EH (cell line): ENCODE results near the gene SYNGR4.

Experiments used
- DNase-seq: peaks from one replicate; pipeline ENCODE4 v3.0.0-alpha.2; 2015; ENCODE audit warnings: low read depth

Gene SYNGR4

GRCh38 chr19:48341515-48342413 is 22.4 kb upstream of the SYNGR4 start:
- DNase-seq, result no peak

DNA sequence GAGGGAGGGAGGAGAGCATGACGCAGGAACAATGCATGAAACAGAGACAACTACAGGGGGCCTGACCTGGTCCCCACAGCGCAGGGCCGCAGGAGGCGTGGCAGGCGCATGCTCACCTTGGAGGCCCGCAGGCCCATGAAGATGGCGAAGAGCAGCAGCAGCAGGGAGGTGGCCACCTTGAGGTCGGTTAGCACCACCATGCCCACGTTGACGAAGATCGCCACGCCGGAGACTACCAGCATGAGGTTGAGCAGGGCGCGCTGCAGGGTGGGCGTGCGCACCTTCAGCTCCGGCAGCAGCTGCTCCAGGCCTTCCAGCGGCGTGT is 21.8 kb upstream of the SYNGR4 start:
- no peak for DNase-seq

GRCh38 chr19:48342841-48343540 is 21.2 kb upstream of the SYNGR4 start:
- DNase-seq, result peak; percentile 61

GRCh38 chr19:48344892-48345291 is 19.3 kb upstream of the SYNGR4 start:
- no peak for DNase-seq

DNA sequence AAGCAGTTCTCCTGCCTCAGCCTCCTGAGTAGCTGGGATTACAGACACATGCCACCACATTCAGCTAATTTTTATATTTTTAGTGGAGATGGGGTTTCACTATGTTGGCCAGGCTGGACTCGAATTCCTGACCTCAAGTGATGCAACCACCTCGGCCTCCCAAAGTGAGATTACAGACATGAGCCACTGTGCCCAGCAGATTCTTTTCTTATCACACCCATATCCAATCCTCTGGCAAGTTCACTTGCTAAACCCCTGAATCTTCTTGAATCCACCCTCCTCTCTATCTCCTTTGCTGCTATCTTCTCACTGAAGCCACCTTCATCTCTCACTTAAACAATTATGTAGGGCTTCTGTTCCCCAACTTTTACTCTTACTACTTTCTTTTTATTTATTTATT is 18.0 kb upstream of the SYNGR4 start:
- DNase-seq, result no peak

- peak; percentile 36 for DNase-seq
Observed at GRCh38 chr19:48348045-48348444, 16.1 kb upstream of the SYNGR4 start.

DNA sequence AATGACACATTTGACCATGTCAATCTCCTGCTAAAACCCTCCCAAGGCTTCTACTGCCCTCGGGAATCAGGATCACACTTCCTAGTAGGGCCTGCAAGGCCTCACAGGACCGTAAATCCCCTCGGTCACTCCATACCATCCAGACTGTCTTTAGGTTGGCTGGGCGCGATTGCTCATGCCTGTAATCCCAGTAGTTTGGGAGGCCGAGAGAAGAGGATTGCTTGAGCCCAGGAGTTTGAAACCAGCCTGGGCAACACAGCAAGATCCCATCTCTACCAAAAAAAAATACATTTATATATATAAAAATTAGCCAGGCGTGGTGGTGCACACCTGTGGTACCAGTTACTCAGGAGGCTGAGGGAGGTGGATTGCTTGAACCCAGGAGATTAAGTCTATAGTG is 15.4 kb upstream of the SYNGR4 start:
- no peak for DNase-seq

- no peak for DNase-seq
Observed at GRCh38 chr19:48350856-48351255, 13.3 kb upstream of the SYNGR4 start.

- peak; percentile 60 for DNase-seq
Observed at GRCh38 chr19:48351341-48351752, 12.8 kb upstream of the SYNGR4 start.

DNA sequence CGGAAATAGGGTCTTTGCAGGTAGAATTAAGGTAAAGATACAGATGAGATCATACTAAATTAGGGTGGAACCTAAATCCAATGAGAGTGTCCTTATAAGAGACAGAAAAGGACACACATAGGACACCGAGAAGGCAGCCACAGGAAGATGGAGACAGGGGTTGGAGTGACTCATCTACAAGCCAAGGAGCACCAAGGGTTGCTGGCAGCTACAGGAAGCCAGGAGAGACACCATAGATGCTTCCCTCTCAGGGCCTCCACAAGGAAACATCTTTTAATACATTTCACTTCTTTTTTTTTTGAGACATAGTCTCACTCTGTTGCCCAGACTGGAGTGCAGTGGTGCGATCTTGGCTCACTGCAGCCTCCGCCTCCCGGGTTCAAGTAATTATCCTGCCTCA is 10.5 kb upstream of the SYNGR4 start:
- DNase-seq, result peak; percentile 58

DNA sequence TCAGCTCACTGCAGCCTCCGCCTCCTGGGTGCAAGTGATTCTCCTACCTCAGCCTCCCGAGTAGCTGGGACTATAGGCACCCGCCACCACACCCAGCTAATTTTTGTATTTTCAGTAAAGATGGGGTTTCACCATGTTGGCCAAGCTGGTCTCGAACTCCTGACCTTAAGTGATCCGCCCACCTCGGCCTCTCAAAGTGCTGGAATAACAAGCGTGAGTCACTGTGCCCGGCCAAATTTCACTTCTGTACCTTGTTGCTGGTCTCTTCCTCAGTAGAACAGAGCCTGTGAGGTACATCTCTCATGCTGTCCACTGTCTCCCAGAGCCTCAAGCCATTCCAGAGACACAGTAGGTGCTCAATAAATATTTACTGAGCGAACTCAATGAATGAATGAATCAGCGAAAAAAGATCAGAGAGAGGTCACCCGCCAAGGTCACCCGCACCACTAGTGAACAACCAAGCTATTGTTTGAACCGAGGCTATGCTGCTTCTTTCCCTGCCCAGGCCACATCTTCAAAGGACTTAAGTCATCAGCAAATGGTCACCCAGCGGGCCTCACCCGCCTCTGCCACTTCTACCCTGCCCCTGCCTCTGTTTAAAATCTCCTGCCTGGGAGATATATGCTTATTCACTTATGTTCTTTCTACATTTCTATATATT is 9.7 kb upstream of the SYNGR4 start:
- no peak for DNase-seq

- DNase-seq, result no peak
Observed at GRCh38 chr19:48355365-48355954, 8.7 kb upstream of the SYNGR4 start.

DNA sequence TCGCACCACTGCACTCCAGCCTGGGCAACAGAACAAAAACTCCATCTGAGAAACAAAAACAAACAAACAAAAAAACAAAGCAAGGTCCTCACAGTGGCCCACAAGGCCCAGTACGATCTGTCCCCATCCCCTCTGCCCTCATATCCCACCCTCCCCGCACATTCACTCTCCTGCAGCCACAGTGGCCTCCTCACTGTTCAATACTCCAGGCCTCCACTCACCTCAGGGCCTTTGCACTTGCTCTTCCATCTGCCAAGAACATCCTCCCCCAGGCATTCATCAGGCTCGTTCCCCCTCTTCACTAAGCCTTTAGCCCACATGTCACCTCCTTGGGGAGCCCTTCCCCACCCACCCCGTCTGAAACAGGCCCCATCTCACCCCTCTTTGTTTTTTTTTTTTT is 5.0 kb upstream of the SYNGR4 start:
- DNase-seq, result no peak

GRCh38 chr19:48361912-48362311 is 2.3 kb upstream of the SYNGR4 start:
- DNase-seq, result no peak

GRCh38 chr19:48362716-48363499 is 1.3 kb upstream of the SYNGR4 start:
- peak; percentile 96 for DNase-seq

- DNase-seq, result no peak
Observed at GRCh38 chr19:48363500-48363809, 712 bp upstream of the SYNGR4 start.

DNA sequence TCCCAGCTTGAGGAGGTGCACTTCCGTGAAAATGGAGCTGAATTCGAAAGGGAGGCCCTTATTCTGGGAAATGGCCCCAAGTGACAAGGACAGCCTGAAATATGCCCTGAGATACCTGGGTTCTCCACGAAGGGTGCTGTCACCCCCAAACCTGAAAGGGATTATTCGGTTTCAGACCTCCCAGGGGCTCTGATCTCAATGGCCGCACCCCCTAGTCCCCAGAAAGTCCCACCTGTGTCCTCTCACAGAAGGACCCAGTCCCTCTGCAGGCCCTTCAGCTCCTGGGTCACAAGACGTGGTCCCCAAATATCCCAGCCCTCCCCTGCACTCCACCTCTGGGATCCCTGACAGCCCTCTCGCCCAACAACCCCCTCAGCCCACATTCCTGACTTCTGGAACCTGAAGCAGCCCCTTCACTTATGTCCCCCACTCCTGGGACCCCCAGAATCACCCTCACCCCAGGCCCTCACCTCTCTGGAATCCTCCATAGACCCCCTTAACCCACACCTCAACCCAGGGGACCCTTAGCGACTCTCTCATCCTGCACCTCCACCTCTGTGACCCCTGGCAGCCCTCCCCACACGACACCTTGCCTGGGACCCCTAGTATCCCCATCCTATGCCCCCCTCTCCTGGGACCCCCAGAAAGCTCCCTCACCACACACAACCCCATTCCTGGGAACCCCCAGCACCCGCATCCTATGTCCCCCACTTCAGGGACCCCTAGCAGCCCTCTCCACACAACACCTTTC is 606 bp downstream of the SYNGR4 start:
- no peak for DNase-seq

GRCh38 chr19:48365602-48366001 is 1.4 kb downstream of the SYNGR4 start:
- no peak for DNase-seq

DNA sequence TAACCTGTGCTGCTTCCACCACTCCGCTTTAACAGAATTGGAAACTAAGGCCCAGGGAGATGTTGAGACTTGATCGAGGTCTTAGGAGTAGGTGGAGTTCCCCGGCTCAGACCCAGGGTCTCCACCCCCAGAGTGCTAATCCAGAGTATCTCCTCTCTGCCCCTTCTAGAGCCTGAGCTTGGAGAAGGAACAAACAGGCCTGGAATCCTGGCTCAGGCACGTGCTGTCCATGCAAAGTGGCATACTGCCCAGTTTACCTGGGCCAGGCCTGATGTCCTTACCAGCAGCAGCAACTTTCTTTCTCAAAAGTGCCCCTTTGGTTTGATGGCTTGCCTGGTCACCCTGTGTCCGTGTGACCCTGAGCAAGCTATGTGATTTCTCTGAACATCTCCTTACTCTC is 3.7 kb downstream of the SYNGR4 start:
- no peak for DNase-seq

GRCh38 chr19:48368936-48369335 is 4.8 kb downstream of the SYNGR4 start:
- DNase-seq, result no peak

DNA sequence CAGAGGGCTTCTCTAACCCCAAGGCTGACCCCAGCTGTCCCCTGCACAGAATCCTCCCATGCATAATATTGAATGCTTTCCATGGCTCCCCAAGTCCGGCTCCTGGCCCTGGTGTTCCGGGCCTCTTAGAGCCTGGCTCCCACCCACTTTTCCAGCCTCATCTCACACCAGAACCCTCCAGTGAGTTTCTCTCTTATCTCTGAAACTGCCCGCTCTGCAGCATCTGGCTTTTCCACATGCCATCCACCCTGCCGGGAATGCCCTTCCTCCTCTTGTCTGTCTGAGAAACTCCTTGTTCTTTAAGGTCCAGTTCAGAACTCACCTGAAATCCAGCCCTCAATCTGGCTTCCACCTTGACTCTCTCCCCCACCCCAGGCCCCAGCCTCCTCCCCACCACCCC is 6.8 kb downstream of the SYNGR4 start:
- DNase-seq, result no peak
